GM18511 (cell line): ENCODE data around the gene DRAM1.
"Not testable (repeated sequence)": the region's sequence is repeated elsewhere in the genome, so short reads cannot be mapped to it uniquely, and the experiment has no call there.

Source experiments
- ATAC-seq: cut with Tn5 transposase; IDR thresholded peaks from one replicate; pipeline ENCODE4 v1.9.1; 2021; ENCODE audit warnings: mild to moderate bottlenecking, moderate library complexity; ENCODE audit not compliant: unreplicated experiment

The DRAM1 gene

GRCh38 chr12:101858361-101858760, 19.0 kb upstream of the DRAM1 start:
- no peak for ATAC-seq

GRCh38 chr12:101859664-101860607, 17.4 kb upstream of the DRAM1 start:
- peak; percentile 48 for ATAC-seq

GRCh38 chr12:101861688-101862087, 15.7 kb upstream of the DRAM1 start:
- not testable (repeated sequence) for ATAC-seq

GRCh38 chr12:101862245-101862644, 15.1 kb upstream of the DRAM1 start:
- ATAC-seq: no peak

GRCh38 chr12:101863981-101864380, 13.4 kb upstream of the DRAM1 start:
- ATAC-seq: no peak

- ATAC-seq: no peak
Observed at GRCh38 chr12:101866615-101867373, 10.6 kb upstream of the DRAM1 start.

- not testable (repeated sequence) for ATAC-seq
Observed at GRCh38 chr12:101867619-101868018, 9.8 kb upstream of the DRAM1 start.

- no peak for ATAC-seq
Observed at GRCh38 chr12:101870925-101871324, 6.5 kb upstream of the DRAM1 start.

GRCh38 chr12:101875162-101875561, 2.2 kb upstream of the DRAM1 start:
- ATAC-seq: no peak

- ATAC-seq: no peak
Observed at GRCh38 chr12:101876322-101876860, 989 bp upstream of the DRAM1 start.

- peak; percentile 20 for ATAC-seq
Observed at GRCh38 chr12:101877806-101878242, 444 bp downstream of the DRAM1 start.

- ATAC-seq: peak; percentile 31
Observed at GRCh38 chr12:101878243-101878821, 952 bp downstream of the DRAM1 start.

- ATAC-seq: no peak
Observed at GRCh38 chr12:101880769-101881168, 3.4 kb downstream of the DRAM1 start.

- no peak for ATAC-seq
Observed at GRCh38 chr12:101881228-101881627, 3.8 kb downstream of the DRAM1 start.

GRCh38 chr12:101884174-101884573, 6.8 kb downstream of the DRAM1 start:
- no peak for ATAC-seq

GRCh38 chr12:101884781-101885340, 7.5 kb downstream of the DRAM1 start:
- ATAC-seq: not testable (repeated sequence)

GRCh38 chr12:101885912-101886561, 8.7 kb downstream of the DRAM1 start:
- ATAC-seq: peak; percentile 75

GRCh38 chr12:101889211-101889752, 11.9 kb downstream of the DRAM1 start:
- ATAC-seq: no peak

- peak; percentile 86 for ATAC-seq
Observed at GRCh38 chr12:101891462-101891971, 14.1 kb downstream of the DRAM1 start.

- ATAC-seq: no peak
Observed at GRCh38 chr12:101892794-101893193, 15.4 kb downstream of the DRAM1 start.
